ENCODE measurements around the gene USP1.

GRCh38 chr1:62438163-62438562, 1.3 kb downstream of the USP1 start:
- TF ChIP-seq CTCF (conservative IDR thresholded peaks at IDR 0.05) (no peak), ZFX (IDR thresholded peaks at IDR 0.05) (no peak)

Data from C4-2B (cell line).